ENCODE results near the gene CD86. TPM values are rescaled to one million over a fixed set of nuclear protein-coding genes. Genes with fewer than 3 reads are reported as not detected.
"Not testable (repeated sequence)": the region's sequence is repeated elsewhere in the genome, so short reads cannot be mapped to it uniquely, and the experiment has no call there.

Gene CD86
- total and polyA plus RNA-seq, 9 donors, result 1.7 to 3.0 (median 2.6) TPM

- Histone ChIP-seq H3K36me3 (ENCODE audit: control insufficient read depth, insufficient read depth, low read length) (no peaks in the 10 kb centered on the region), H3K27me3 (ENCODE audit: control insufficient read depth, insufficient read depth, low read length) (no peaks in the 10 kb centered on the region), H3K27ac (ENCODE audit: low read length) (no peak overlapping the region), H3K4me1 (ENCODE audit: control insufficient read depth, insufficient read depth, low read length) (no peaks in the 10 kb centered on the region), H3K9me3 (replicated peaks; ENCODE audit: control insufficient read depth, low read depth, low read length) (no peaks in the 10 kb centered on the region), H3K4me3 (ENCODE audit: low read length) (no peak overlapping the region)
- 93% methylated on average over 2 of the region's 3 CpGs for WGBS (ENCODE audit: insufficient coverage)
- DNase-seq, result no peak
Observed at GRCh38 chr3:122146466-122146865, 91.3 kb downstream of the CD86 start.

GRCh38 chr3:122148941-122149627 is 93.9 kb downstream of the CD86 start:
- no peak for DNase-seq
- 69% methylated on average over 2 of the region's 2 CpGs for WGBS (ENCODE audit: insufficient coverage)
- no peak overlapping the region for H3K27ac ChIP-seq (ENCODE audit: low read length)
- no peak overlapping the region for H3K4me3 ChIP-seq (ENCODE audit: low read length)
- peaks cover 2% of the 10 kb centered on the region for H3K27me3 ChIP-seq (ENCODE audit: control insufficient read depth, insufficient read depth, low read length)
- peaks cover 9% of the 10 kb centered on the region for H3K9me3 ChIP-seq (replicated peaks; ENCODE audit: control insufficient read depth, low read depth, low read length)
- no peaks in the 10 kb centered on the region for H3K4me1 ChIP-seq (ENCODE audit: control insufficient read depth, insufficient read depth, low read length)
- no peaks in the 10 kb centered on the region for H3K36me3 ChIP-seq (ENCODE audit: control insufficient read depth, insufficient read depth, low read length)

- Histone ChIP-seq H3K27me3 (ENCODE audit: control insufficient read depth, insufficient read depth, low read length) (peaks cover 2% of the 10 kb centered on the region), H3K4me3 (ENCODE audit: low read length) (no peak overlapping the region), H3K4me1 (ENCODE audit: control insufficient read depth, insufficient read depth, low read length) (no peaks in the 10 kb centered on the region), H3K36me3 (ENCODE audit: control insufficient read depth, insufficient read depth, low read length) (no peaks in the 10 kb centered on the region), H3K27ac (ENCODE audit: low read length) (no peak overlapping the region), H3K9me3 (replicated peaks; ENCODE audit: control insufficient read depth, low read depth, low read length) (peaks cover 24% of the 10 kb centered on the region)
- no peak for DNase-seq
- WGBS (ENCODE audit: insufficient coverage), result no CpG with 5 or more reads among the region's 2 CpGs
Observed at GRCh38 chr3:122151480-122151879, 96.3 kb downstream of the CD86 start.

- H3K36me3 ChIP-seq (ENCODE audit: control insufficient read depth, insufficient read depth, low read length); H3K27me3 ChIP-seq (ENCODE audit: control insufficient read depth, insufficient read depth, low read length); H3K9me3 ChIP-seq (replicated peaks; ENCODE audit: control insufficient read depth, low read depth, low read length); H3K4me1 ChIP-seq (ENCODE audit: control insufficient read depth, insufficient read depth, low read length); H3K27ac ChIP-seq (ENCODE audit: low read length); H3K4me3 ChIP-seq (ENCODE audit: low read length); DNase-seq: not testable (repeated sequence)
- WGBS (ENCODE audit: insufficient coverage), result no CpG with 5 or more reads among the region's 31 CpGs
Observed at GRCh38 chr3:122164983-122165382, 109.8 kb downstream of the CD86 start.

- H3K4me3 ChIP-seq (ENCODE audit: low read length), result no peak overlapping the region
- no peak for DNase-seq
- no peaks in the 10 kb centered on the region for H3K36me3 ChIP-seq (ENCODE audit: control insufficient read depth, insufficient read depth, low read length)
- no peaks in the 10 kb centered on the region for H3K4me1 ChIP-seq (ENCODE audit: control insufficient read depth, insufficient read depth, low read length)
- H3K9me3 ChIP-seq (replicated peaks; ENCODE audit: control insufficient read depth, low read depth, low read length), result peaks cover 7% of the 10 kb centered on the region
- H3K27ac ChIP-seq (ENCODE audit: low read length), result no peak overlapping the region
- H3K27me3 ChIP-seq (ENCODE audit: control insufficient read depth, insufficient read depth, low read length), result no peaks in the 10 kb centered on the region
Observed at GRCh38 chr3:122167630-122168029, 112.5 kb downstream of the CD86 start.

GRCh38 chr3:122168044-122168443 is 112.9 kb downstream of the CD86 start:
- H3K9me3 ChIP-seq (replicated peaks; ENCODE audit: control insufficient read depth, low read depth, low read length), result peaks cover 7% of the 10 kb centered on the region
- no peak for DNase-seq
- H3K4me3 ChIP-seq (ENCODE audit: low read length), result no peak overlapping the region
- H3K27ac ChIP-seq (ENCODE audit: low read length), result no peak overlapping the region
- no peaks in the 10 kb centered on the region for H3K4me1 ChIP-seq (ENCODE audit: control insufficient read depth, insufficient read depth, low read length)
- no peaks in the 10 kb centered on the region for H3K36me3 ChIP-seq (ENCODE audit: control insufficient read depth, insufficient read depth, low read length)
- H3K27me3 ChIP-seq (ENCODE audit: control insufficient read depth, insufficient read depth, low read length), result no peaks in the 10 kb centered on the region
- WGBS (ENCODE audit: insufficient coverage), result no CpG with 5 or more reads among the region's 3 CpGs

GRCh38 chr3:122169911-122170310 is 114.7 kb downstream of the CD86 start:
- Histone ChIP-seq H3K4me3 (ENCODE audit: low read length) (no peak overlapping the region), H3K27ac (ENCODE audit: low read length) (no peak overlapping the region), H3K4me1 (ENCODE audit: control insufficient read depth, insufficient read depth, low read length) (no peaks in the 10 kb centered on the region), H3K9me3 (replicated peaks; ENCODE audit: control insufficient read depth, low read depth, low read length) (peaks cover 9% of the 10 kb centered on the region), H3K27me3 (ENCODE audit: control insufficient read depth, insufficient read depth, low read length) (no peaks in the 10 kb centered on the region), H3K36me3 (ENCODE audit: control insufficient read depth, insufficient read depth, low read length) (no peaks in the 10 kb centered on the region)
- DNase-seq, result no peak
- WGBS (ENCODE audit: insufficient coverage), result 75% methylated on average over 2 of the region's 3 CpGs

Other genes starting within 250 kb of the CD86 start
- gene IQCB1, start 220.3 kb upstream of the CD86 start, total RNA-seq, result 18.1 TPM
- gene IQCB1, start 220.3 kb upstream of the CD86 start, polyA plus RNA-seq (ENCODE audit: insufficient read depth in 1 of 8, insufficient read length in 8 of 8, low replicate concordance in 1 of 8), result 10 to 100 TPM; 16.1 to 22.7 (median 18.2) TPM
- gene EAF2, start 220.2 kb upstream of the CD86 start, total RNA-seq, result 9.5 TPM
- 10 to 100 TPM in 1 of 8 donors, 1 to 10 TPM in 7; 5.7 to 10.0 (median 7.5) TPM for gene EAF2, start 220.2 kb upstream of the CD86 start, polyA plus RNA-seq (ENCODE audit: insufficient read depth in 1 of 8, insufficient read length in 8 of 8, low replicate concordance in 1 of 8)
- gene SLC15A2, start 161.0 kb upstream of the CD86 start, total RNA-seq, result 27.0 TPM
- gene SLC15A2, start 161.0 kb upstream of the CD86 start, polyA plus RNA-seq (ENCODE audit: insufficient read depth in 1 of 8, insufficient read length in 8 of 8, low replicate concordance in 1 of 8), result 10 to 100 TPM; 17.3 to 56.0 (median 29.5) TPM
- gene ILDR1, start 33.1 kb upstream of the CD86 start, total RNA-seq, result 0.22 TPM
- gene ILDR1, start 33.1 kb upstream of the CD86 start, polyA plus RNA-seq (ENCODE audit: insufficient read depth in 1 of 8, insufficient read length in 8 of 8, low replicate concordance in 1 of 8), result under 1 TPM; 0.10 to 0.83 (median 0.24) TPM
- not detected for gene CASR, start 128.3 kb downstream of the CD86 start, total RNA-seq
- under 1 TPM in 3 of 8 donors, not detected in 5; 0.04 to 0.28 (median 0.04) TPM for gene CASR, start 128.3 kb downstream of the CD86 start, polyA plus RNA-seq (ENCODE audit: insufficient read depth in 1 of 8, insufficient read length in 8 of 8, low replicate concordance in 1 of 8)